ENCODE results near the gene CHIT1. TPM values are rescaled to one million over a fixed set of nuclear protein-coding genes. Genes with fewer than 3 reads are reported as not detected.
A peak's percentile ranks its signal among the peaks of the same experiment; 100 is the strongest.

Gene CHIT1
- total and polyA plus RNA-seq, 2 of the 13 experiments (the other 11 are each of a cell fraction or from before 2014, with no cell fraction given), result not detected

DNA sequence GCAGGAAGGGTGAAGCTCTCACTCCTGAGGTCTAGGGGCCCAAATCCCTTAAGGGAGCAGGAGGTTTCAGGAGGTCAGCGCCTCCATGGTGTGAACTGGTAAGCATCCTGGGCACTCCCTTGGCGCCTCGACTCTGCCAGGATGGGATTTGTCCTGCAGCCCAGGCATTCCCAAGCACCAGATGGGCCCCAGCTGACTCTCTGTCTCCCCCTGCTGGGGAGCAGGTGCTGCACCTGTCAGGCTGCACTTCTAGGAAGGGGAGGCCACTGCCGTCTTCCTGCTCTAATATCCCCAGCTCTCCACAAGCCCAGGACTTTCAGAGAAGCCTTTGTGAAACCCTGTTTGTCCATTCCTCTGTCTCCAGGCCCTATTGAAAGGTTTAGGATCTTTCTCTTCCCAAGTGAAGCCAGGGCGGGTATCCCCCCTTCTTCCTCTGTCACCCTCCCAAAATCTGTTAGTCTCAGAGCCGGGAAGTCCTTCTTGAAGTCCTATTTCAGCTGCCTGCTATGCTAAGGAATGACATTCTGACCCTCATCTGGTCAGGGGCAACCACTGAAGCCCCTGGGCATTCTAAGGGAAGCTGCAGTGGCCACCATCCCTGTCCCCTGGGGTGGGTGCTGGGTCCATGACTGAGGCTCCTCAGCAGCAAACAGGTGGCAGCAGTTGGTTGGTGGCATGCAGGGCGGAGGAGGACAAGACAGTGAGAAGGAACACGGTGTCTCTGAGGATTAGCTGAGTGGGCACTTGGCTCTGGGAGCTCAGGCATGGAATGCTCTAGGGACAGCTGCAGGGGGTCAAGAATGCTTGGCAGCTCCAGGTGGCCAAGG lies 57.1 kb downstream of the CHIT1 start:
- peak; percentile 37 for DNase-seq (ENCODE audit: low spot score)

More for the DNA sequence above, 57.1 kb downstream of the CHIT1 start:
- no peak overlapping the region for H3K4me3 ChIP-seq (replicated peaks in 1 of 3; ENCODE audit: insufficient read depth in 1 of 3, low read depth in 2 of 3, low read length in 3 of 3)
- H3K36me3 ChIP-seq (replicated peaks in 1 of 2; ENCODE audit: control insufficient read depth in 1 of 2, insufficient read depth in 2 of 2, low read length in 2 of 2), result no peaks in the 10 kb centered on the region
- no peak overlapping the region for H3K27ac ChIP-seq (ENCODE audit: extremely low read length, insufficient read depth, low read length)
- intact Hi-C loops (cut with micrococcal nuclease; ENCODE audit: unreplicated experiment), result loop anchor here (1.0 kb wide), 1 partner anchor 133 kb away; no protein-coding TSS in a partner anchor
- H3K9me3 ChIP-seq (ENCODE audit: low read length), result no peaks in the 10 kb centered on the region
- H3K27me3 ChIP-seq (ENCODE audit: control insufficient read depth in 1 of 2, insufficient read depth in 2 of 2, low read length in 2 of 2), result peaks cover 2 to 13% of the 10 kb centered on the region in 2 experiments; a peak in 3 of 5 replicates
- ATAC-seq (peak; percentile 85), FAIRE-seq (no peak)
- no peak overlapping the region for H3K9ac ChIP-seq (ENCODE audit: insufficient read depth, low read depth, low read length)
- TF ChIP-seq, protein P1, sequence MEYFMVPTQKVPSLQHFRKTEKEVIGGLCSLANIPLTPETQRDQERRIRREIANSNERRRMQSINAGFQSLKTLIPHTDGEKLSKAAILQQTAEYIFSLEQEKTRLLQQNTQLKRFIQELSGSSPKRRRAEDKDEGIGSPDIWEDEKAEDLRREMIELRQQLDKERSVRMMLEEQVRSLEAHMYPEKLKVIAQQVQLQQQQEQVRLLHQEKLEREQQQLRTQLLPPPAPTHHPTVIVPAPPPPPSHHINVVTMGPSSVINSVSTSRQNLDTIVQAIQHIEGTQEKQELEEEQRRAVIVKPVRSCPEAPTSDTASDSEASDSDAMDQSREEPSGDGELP (IDR thresholded peaks at IDR 0.05; ENCODE audit: borderline replicate concordance, low read depth), result peak; percentile 26; the same call in 1 of the 2 replicates
- TF ChIP-seq ZSCAN22 (CRISPR knock-in tag; IDR thresholded peaks at IDR 0.05), result no peak
- TF ChIP-seq, protein P2, sequence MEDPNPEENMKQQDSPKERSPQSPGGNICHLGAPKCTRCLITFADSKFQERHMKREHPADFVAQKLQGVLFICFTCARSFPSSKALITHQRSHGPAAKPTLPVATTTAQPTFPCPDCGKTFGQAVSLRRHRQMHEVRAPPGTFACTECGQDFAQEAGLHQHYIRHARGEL (CRISPR knock-in tag; IDR thresholded peaks at IDR 0.05), result peak; percentile 99
- no peak for TF ChIP-seq ZFYVE20 (CRISPR knock-in tag; IDR thresholded peaks at IDR 0.05; ENCODE audit: borderline replicate concordance, low read depth)
- no peak for TF ChIP-seq BCL6 (CRISPR knock-in tag; IDR thresholded peaks at IDR 0.05)
- no peak for TF ChIP-seq KLF16 (CRISPR knock-in tag; IDR thresholded peaks at IDR 0.05)
- peak; percentile 56 for TF ChIP-seq STAG1 (CRISPR knock-in tag; IDR thresholded peaks at IDR 0.05)
- TF ChIP-seq XRCC5 (optimal IDR thresholded peaks at IDR 0.05; ENCODE audit: low read length), result peak; percentile 63
- TF ChIP-seq, protein P3, sequence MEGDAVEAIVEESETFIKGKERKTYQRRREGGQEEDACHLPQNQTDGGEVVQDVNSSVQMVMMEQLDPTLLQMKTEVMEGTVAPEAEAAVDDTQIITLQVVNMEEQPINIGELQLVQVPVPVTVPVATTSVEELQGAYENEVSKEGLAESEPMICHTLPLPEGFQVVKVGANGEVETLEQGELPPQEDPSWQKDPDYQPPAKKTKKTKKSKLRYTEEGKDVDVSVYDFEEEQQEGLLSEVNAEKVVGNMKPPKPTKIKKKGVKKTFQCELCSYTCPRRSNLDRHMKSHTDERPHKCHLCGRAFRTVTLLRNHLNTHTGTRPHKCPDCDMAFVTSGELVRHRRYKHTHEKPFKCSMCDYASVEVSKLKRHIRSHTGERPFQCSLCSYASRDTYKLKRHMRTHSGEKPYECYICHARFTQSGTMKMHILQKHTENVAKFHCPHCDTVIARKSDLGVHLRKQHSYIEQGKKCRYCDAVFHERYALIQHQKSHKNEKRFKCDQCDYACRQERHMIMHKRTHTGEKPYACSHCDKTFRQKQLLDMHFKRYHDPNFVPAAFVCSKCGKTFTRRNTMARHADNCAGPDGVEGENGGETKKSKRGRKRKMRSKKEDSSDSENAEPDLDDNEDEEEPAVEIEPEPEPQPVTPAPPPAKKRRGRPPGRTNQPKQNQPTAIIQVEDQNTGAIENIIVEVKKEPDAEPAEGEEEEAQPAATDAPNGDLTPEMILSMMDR (CRISPR knock-in tag; IDR thresholded peaks at IDR 0.05), result peak; percentile 86
- peak; percentile 51; the same call in 1 of the 2 replicates for TF ChIP-seq RAD21 (CRISPR knock-in tag; IDR thresholded peaks at IDR 0.05)
- no peak for TF ChIP-seq SAFB2 (CRISPR knock-in tag; IDR thresholded peaks at IDR 0.05; ENCODE audit: borderline replicate concordance, low read depth)
- peak; percentile 63 for TF ChIP-seq SMC3 (IDR thresholded peaks at IDR 0.05; ENCODE audit: low read length)
- no peak for TF ChIP-seq ZNF720 (CRISPR knock-in tag; IDR thresholded peaks at IDR 0.05)
- TF ChIP-seq, protein P4, sequence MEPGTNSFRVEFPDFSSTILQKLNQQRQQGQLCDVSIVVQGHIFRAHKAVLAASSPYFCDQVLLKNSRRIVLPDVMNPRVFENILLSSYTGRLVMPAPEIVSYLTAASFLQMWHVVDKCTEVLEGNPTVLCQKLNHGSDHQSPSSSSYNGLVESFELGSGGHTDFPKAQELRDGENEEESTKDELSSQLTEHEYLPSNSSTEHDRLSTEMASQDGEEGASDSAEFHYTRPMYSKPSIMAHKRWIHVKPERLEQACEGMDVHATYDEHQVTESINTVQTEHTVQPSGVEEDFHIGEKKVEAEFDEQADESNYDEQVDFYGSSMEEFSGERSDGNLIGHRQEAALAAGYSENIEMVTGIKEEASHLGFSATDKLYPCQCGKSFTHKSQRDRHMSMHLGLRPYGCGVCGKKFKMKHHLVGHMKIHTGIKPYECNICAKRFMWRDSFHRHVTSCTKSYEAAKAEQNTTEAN (CRISPR knock-in tag; conservative IDR thresholded peaks at IDR 0.05), result no peak
- in situ Hi-C loops (cut with HindIII; ENCODE audit: extremely low pct_ligation_motif_present, low pct_unique_long_range_greater_than_20kb), result loop anchor here (5.0 kb wide), 1 partner anchor 55 kb away; no protein-coding TSS in a partner anchor
- peaks cover 5% of the 10 kb centered on the region for H3K4me1 ChIP-seq (ENCODE audit: insufficient read depth, low read length)
- H4K20me1 ChIP-seq (ENCODE audit: insufficient read depth, low read length), result 0 out of 2 replicates have a peak, but pooled peaks cover 4% of the 10 kb centered on the region
- CTCF ChIA-PET (ENCODE audit: low intra/inter-chr PET ratio, low total read pairs), result interaction anchor here (1.5 kb wide), 1 partner anchor 133 kb away, joined by 5 read pairs; no protein-coding TSS in a partner anchor
- BruUV-seq (replicated peaks), result no TSS peak
- POLR2A ChIA-PET, result no interaction called here
- H2AFZ ChIP-seq (ENCODE audit: low read length), result no peak overlapping the region
- no peak overlapping the region for H3K4me2 ChIP-seq (ENCODE audit: low read depth, low read length)
- WGBS (ENCODE audit: low lambda C conversion rate), result 19% methylated on average over 5 of the region's 8 CpGs
- H3K79me2 ChIP-seq (ENCODE audit: insufficient read depth, low read length), result no peaks in the 10 kb centered on the region

Data from HepG2 (cell line).